Astrocyte (in vitro differentiated cells and primary cell): ENCODE measurements around the gene NUP155.
"Not testable (repeated sequence)": the region's sequence is repeated elsewhere in the genome, so short reads cannot be mapped to it uniquely, and the experiment has no call there.

Experiments
- CTCF ChIP-seq: IDR thresholded peaks from 2 replicates; pipeline ENCODE4 v1.5.1; 2011; ENCODE audit warnings: low read depth, mild to moderate bottlenecking, inconsistent platforms, low read length, moderate library complexity; ENCODE audit not compliant: insufficient read depth
- EZH2 ChIP-seq: IDR thresholded peaks from 2 replicates; pipeline ENCODE4 v1.6.1; 2012; ENCODE audit warnings: mild to moderate bottlenecking, low read length, inconsistent platforms; ENCODE audit not compliant: insufficient read depth

GRCh38 chr5:37379100-37379628, 8.3 kb upstream of the NUP155 start, which contains the start of gene WDR70:
- TF ChIP-seq CTCF, result peak; percentile 65
- not testable (repeated sequence) for TF ChIP-seq EZH2
